Gastrocnemius medialis (tissue), 4 donors: ENCODE data around the gene OR5H2.

Experiments
- POLR2A ChIP-seq, 2 donors: fragments of 450-650 bp; IDR thresholded peaks; one replicate each; pipeline ENCODE4 v1.6.1; 2017; ENCODE audit warnings: antibody characterized with exemption in 2 of 2, mild to moderate bottlenecking in 2 of 2, moderate library complexity in 2 of 2
- TF ChIP-seq, protein P1 (sequence below), 5 experiments: fragments of 450-650 bp in 3 of 5; fragments of 200-600 bp in 2 of 5; sonication (generic) in 2 of 5; IDR thresholded peaks in 4 of 5; conservative IDR thresholded peaks in 1 of 5; 1 replicate in 4 of 5; 2 replicates in 1 of 5; pipeline ENCODE4 v1.5.1; 2016 to 2019; ENCODE audit warnings: antibody characterized with exemption in 5 of 5, mild to moderate bottlenecking in 3 of 5, moderate library complexity in 3 of 5

- TF ChIP-seq, protein P1, sequence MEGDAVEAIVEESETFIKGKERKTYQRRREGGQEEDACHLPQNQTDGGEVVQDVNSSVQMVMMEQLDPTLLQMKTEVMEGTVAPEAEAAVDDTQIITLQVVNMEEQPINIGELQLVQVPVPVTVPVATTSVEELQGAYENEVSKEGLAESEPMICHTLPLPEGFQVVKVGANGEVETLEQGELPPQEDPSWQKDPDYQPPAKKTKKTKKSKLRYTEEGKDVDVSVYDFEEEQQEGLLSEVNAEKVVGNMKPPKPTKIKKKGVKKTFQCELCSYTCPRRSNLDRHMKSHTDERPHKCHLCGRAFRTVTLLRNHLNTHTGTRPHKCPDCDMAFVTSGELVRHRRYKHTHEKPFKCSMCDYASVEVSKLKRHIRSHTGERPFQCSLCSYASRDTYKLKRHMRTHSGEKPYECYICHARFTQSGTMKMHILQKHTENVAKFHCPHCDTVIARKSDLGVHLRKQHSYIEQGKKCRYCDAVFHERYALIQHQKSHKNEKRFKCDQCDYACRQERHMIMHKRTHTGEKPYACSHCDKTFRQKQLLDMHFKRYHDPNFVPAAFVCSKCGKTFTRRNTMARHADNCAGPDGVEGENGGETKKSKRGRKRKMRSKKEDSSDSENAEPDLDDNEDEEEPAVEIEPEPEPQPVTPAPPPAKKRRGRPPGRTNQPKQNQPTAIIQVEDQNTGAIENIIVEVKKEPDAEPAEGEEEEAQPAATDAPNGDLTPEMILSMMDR (IDR thresholded peaks at IDR 0.05 in 4 of 5, conservative IDR thresholded peaks at IDR 0.05 in 1 of 5), result no peak
- TF ChIP-seq POLR2A (IDR thresholded peaks at IDR 0.05), result no peak
These were observed 12.5 kb upstream of the OR5H2 start for GRCh38 chr3:98269846-98270245.
